Left hindlimb (tissue), 1 donor: ENCODE results near the gene ARHGEF26.

Experiments used
- DNase-seq: peaks from one replicate; pipeline ENCODE4 v3.0.0-alpha.2; 2018

Gene ARHGEF26

GRCh38 chr3:154115332-154115731 lies 5.9 kb upstream of the ARHGEF26 start:
- DNase-seq = no peak

GRCh38 chr3:154119951-154120350 lies 1.2 kb upstream of the ARHGEF26 start:
- no peak for DNase-seq

GRCh38 chr3:154121701-154122551 lies 736 bp downstream of the ARHGEF26 start:
- peak; percentile 38 for DNase-seq

GRCh38 chr3:154122552-154122911 lies 1.3 kb downstream of the ARHGEF26 start:
- no peak for DNase-seq

GRCh38 chr3:154122912-154123559 lies 1.8 kb downstream of the ARHGEF26 start:
- DNase-seq = peak; percentile 48

- DNase-seq = no peak
These were observed 2.7 kb downstream of the ARHGEF26 start for GRCh38 chr3:154123906-154124305.

GRCh38 chr3:154125378-154126030 lies 4.3 kb downstream of the ARHGEF26 start:
- no peak for DNase-seq

- no peak for DNase-seq
These were observed 5.5 kb downstream of the ARHGEF26 start for GRCh38 chr3:154126651-154127050.

GRCh38 chr3:154129625-154130024 lies 8.4 kb downstream of the ARHGEF26 start:
- no peak for DNase-seq

- no peak for DNase-seq
These were observed 9.3 kb downstream of the ARHGEF26 start for GRCh38 chr3:154130540-154130939.

GRCh38 chr3:154131830-154132229 lies 10.6 kb downstream of the ARHGEF26 start:
- DNase-seq = no peak

- no peak for DNase-seq
These were observed 11.7 kb downstream of the ARHGEF26 start for GRCh38 chr3:154132777-154133375.

- no peak for DNase-seq
These were observed 14.5 kb downstream of the ARHGEF26 start for GRCh38 chr3:154135511-154136173.

GRCh38 chr3:154137036-154137435 lies 15.8 kb downstream of the ARHGEF26 start:
- no peak for DNase-seq

- no peak for DNase-seq
These were observed 18.8 kb downstream of the ARHGEF26 start for GRCh38 chr3:154139996-154140436.

- no peak for DNase-seq
These were observed 21.4 kb downstream of the ARHGEF26 start for GRCh38 chr3:154142608-154143007.

GRCh38 chr3:154143873-154144272 lies 22.7 kb downstream of the ARHGEF26 start:
- no peak for DNase-seq

- no peak for DNase-seq
These were observed 23.8 kb downstream of the ARHGEF26 start for GRCh38 chr3:154144825-154145465.

GRCh38 chr3:154148541-154148940 lies 27.4 kb downstream of the ARHGEF26 start:
- DNase-seq = no peak

GRCh38 chr3:154149286-154149685 lies 28.1 kb downstream of the ARHGEF26 start:
- no peak for DNase-seq

GRCh38 chr3:154151969-154152368 lies 30.8 kb downstream of the ARHGEF26 start:
- no peak for DNase-seq

GRCh38 chr3:154152741-154153140 lies 31.6 kb downstream of the ARHGEF26 start:
- no peak for DNase-seq
